Activated T-cell treated with anti-CD3 and anti-CD28 coated beads for 48 hours (primary cell): Measurements from ENCODE around the gene PIBF1.
"Not testable (repeated sequence)": the region's sequence is repeated elsewhere in the genome, so short reads cannot be mapped to it uniquely, and the experiment has no call there.

ENCODE experiments used
- DNase-seq: peaks from one replicate; pipeline ENCODE4 v3.0.0-alpha.2; 2020; ENCODE audit warnings: low read depth

PIBF1 gene

DNA sequence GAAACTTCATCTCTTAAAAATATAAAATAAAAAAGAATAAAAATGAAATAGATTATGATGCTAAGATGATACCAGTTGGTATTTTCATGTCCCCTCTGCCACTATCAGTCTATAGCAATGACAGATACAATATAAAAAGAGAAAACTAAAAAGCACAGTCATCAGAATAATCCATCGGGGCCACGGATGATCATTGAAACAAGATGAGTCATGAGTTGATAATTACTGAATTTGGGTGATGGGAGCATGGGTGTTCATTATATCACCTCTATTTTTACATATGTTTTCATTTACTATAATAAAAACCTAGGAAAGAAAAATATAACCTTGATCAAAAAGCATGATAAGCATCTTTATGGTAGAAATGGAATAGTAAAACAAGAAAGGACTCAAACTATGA, 41.1 kb downstream of the PIBF1 start:
- no peak for DNase-seq

- DNase-seq = no peak
Observed at GRCh38 chr13:72823724-72824123, 41.8 kb downstream of the PIBF1 start.

DNA sequence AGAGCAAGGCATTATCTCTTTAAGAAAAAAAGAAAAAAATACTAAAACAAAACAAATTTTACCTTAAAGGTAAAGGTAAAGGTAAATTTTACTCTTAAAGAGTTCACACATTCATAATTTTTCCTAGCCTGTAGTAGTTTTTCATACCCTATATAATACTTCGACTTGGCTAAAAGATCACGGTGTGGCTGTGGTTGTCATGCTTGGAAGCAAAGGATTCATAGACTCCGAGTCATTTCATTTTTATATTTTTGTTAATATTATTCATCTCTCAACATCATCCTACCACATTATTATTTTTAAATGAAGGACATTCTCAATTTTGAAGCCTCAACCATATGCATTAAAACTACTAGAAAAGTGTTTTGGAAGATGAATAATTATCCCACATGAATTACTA, 52.7 kb downstream of the PIBF1 start:
- no peak for DNase-seq

DNA sequence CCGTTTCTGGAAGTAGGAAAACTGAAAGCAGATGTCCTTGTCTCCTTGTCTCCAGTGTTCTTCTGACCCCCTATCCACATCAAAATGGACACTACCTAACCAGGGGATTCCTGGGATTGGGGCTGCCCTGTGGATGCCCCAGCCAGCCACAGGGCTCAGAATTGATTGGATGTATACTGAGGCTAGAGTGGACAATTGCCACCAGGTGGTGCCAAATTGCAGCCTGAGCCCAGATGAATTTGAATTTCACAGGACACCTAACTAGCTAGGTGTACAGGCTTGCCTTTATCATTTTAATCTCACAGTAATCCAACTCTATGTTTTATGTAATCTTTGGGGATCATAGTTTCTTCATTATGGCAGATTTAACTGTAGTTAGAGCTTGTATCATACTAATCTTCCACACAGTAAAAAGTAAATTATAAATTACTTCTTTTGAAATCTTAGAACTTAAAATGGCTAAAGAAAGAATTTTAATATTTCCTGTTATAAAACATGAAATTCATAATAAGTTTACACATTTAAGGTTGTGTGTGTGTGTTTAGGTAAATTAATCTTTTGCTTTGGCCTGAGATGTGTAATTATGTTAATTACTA, 58.0 kb downstream of the PIBF1 start:
- peak; percentile 15 for DNase-seq

- no peak for DNase-seq
Observed at GRCh38 chr13:72842991-72843390, 61.1 kb downstream of the PIBF1 start.

GRCh38 chr13:72845148-72845547, 63.2 kb downstream of the PIBF1 start:
- DNase-seq = not testable (repeated sequence)

DNA sequence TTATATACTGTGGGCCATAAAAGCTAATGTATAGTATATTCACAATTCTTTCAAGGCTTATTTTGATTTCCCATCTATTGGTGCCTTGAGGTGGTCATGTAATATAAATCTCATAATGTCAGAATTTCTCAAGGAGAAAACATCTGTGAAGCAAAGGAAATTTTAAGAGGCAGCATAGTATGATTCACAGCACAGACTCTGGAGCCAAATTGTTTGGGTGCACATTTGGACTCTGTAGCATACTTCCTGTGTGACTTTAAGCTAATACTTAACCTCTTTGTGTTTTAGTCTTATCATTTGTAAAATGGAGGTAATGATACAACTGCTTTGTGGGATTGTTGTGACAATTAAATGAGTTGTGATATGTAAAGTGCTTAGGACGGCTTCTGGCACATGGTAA, 67.6 kb downstream of the PIBF1 start:
- DNase-seq = no peak

DNA sequence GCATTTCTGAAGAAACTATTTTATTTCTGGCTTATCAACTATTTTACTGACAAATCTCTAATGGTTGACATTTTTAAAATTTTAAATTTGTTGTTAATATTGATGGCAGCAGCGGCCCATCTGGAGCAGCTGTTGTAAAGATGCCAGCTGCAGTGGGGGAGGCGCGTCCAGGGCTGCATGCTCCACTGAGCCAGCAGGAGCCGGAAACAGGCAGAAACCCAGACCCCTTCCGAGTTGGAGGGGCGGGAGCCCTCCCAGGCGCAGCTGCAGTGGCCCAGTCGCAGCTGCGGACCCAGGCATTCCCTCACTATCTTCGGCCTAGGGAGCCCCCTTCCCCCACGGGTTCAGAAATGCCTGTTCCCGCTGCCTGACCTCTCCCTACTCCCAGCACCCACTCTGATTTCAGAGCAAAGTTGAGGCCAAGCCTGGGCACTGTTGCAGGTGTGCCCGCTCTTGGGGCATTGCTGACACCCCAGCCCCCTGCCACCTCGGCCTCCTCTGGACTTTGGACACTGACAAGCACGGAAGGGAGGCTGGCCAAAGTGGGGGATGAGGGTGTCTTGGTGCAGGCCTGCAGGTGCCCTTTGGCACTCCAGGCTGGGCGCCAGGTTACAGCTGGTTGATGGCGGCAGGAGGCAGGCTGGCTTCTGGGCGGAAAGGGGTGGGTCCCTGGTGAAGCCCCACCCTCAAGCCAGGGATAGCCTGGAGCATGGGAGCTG, 69.2 kb downstream of the PIBF1 start:
- no peak for DNase-seq

- no peak for DNase-seq
Observed at GRCh38 chr13:72851678-72852014, 69.7 kb downstream of the PIBF1 start.

GRCh38 chr13:72852207-72852606, 70.3 kb downstream of the PIBF1 start:
- no peak for DNase-seq

DNA sequence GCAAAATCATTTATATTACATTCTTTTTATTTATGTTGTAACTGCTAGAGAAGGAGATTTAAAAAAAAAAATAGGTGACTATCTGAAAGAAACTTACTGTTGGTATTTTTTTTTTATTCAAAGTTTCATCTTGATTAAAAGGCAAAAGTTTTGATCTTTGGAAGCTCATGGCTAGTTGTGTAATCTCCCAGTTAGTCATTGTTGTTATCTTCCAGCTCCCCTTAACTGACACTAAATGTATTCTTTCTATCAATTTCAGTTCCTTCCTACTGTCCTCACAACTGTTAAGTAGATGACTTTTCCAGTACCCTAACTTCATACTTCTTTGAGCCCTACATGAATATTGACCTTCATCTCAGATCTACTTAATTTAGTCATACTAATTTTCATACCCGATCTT, 71.1 kb downstream of the PIBF1 start:
- DNase-seq = no peak

DNA sequence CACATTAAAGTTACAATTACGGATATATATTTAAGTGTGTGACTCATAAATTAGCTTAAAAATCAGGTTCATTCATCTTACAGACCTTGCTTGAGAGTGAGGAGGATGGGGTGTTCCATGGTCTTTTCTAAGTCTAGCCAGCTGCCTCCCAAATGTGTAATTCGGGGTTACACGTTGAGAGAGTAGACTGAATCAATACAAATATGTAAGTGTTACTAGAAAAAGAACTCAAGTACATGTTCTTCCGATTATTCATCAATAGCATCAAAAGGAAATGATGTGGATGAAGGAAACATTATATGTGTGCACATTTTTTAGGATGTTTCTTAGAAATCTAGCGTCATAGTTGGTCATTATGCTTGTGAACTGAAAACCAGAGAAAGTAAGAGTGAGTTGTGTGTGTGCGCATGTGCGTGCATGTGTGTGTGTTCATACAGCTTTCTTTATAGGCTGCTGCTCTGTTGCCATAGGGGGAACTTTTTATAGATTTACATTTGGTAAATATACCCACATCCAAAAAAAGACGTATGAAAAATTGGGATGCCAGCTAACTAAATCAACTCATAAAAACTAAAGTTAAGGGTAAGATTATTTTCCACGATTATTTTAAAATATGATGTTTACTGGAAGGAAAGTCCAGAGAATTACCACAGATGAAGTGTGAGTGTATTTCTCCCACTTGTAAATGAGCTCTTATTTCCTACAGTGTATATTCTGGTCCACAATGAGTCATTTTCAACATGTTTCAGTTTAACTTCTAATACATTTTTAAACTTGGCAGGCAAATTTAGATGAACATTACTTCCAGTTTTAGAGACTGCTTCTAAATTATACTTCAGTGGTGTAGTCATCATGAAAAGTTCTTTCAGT, 82.4 kb downstream of the PIBF1 start:
- no peak for DNase-seq

DNA sequence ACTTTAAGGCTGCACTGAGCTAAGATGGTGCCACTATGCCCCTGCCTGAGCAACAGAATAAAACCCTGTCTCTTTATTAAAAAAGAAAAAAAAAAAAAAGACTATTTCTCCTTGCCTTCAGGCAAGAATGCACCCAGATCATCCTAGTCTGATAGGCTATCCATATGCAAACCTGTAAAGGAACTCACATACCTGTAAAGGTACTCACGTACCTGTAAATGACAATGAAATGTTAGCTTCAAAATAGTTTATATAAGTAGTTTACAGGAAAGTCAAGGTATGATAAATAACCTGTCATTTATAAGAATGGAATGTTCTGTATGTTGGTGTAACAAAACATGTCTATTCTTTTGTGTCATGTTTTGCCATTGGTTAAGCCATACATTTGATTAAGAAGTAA, 86.3 kb downstream of the PIBF1 start:
- no peak for DNase-seq

DNA sequence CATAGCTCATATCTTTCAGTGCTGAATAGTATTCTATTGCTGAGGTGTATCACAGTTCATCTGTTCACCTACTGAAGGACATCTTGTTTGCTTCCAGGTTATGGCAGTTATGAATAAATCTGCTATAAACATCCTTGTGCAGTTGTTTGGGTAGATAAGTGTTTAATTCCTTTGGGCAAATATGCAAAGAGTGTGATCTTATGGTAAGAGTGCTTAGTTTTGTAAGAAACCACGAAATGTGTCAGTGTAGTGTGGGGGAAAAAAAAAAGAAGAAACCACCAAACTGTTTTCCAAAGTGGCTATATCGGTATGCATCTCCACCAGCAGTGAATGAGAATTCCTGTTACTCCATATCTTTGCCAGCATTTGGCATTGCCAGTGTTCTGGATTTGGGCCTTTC, 93.3 kb downstream of the PIBF1 start:
- no peak for DNase-seq

DNA sequence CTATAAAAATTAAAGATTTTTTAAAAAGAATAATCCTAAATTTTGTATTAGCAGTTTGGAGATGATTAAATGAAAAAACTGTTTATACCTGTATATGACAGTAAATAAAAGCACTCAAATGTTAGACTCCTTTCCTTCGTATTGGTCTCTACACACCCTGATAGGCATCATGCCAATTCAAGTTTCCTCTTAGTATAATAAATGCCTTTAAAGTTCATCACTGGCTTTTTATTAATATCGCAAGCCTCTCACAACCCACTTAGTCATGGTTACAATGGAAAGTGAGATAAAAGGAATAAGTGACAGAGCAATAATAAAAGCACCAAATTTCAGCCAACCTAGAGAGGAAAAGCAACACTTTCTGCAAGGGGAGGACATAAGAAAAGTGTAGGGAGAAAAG, 102.2 kb downstream of the PIBF1 start:
- DNase-seq = no peak

DNA sequence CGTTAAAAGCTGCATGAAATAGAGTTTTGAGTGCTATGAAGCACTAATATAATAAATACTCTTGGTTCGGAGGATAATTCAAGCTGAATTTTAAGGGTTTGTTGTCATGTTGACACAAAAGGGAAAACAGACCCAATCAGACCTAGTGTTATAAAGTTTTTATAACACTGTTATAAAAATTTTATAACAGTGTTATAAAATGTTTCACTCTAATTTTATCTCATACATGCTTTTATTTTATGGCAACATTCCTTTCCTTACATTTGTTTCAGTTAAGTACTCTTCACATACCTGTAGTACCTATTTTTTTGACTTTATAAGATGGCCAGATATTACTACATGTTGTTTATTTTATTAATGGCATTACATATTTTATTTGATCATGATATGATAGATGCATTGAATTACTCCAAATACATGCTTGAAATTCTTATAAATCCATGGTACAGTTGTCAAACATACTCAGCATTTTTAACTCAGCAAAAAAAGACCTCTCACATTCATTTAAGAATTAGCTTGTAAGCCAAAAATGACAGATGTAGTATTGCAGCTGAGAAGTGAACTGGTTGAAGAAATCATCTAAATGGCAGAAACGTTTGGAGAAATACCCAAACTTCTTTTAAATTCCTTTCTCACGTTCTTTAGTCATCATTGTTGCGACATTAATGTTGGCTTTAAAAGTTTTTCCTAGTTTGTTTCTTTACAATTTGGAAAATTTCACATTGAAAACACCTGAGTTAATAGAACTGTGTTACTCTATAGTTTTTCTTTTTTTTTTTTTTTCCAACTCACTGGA, 104.5 kb downstream of the PIBF1 start:
- no peak for DNase-seq

DNA sequence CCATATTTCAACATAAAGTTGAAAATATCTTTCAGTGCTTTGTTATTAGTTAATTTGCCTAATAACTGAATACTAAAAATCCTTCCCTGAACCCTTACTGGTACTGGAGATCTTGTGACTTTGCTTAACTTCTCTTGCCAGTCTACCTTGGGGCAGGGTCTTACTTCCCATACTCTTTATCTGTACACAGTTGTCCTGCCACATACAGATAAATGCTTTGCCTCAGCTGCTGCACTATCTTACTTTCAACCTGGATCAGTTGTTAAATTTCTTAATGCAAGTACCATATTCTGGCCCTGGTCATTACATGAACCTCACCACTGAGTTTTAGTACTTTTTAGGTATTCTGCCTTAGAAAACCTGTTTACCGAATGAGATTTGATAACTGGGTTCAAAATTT, 107.6 kb downstream of the PIBF1 start:
- no peak for DNase-seq

DNA sequence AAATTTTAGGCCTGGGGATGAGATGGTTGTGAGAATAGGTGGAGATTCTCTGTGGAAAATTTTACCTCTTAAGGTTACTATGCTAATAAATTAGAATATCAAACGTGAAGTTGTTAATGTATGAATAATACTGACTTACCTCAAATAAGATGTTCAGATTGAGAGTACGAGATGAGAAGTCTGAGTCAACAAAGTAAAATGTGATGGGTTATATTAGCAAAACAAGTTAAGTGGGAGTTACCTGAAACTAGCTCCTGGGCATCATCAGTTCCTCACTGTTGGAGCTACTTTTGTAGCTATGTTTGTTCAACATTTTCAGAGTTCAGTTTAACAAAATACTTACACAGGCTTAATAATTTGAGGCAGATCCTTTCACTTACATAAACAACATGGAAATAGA, 108.6 kb downstream of the PIBF1 start:
- no peak for DNase-seq

DNA sequence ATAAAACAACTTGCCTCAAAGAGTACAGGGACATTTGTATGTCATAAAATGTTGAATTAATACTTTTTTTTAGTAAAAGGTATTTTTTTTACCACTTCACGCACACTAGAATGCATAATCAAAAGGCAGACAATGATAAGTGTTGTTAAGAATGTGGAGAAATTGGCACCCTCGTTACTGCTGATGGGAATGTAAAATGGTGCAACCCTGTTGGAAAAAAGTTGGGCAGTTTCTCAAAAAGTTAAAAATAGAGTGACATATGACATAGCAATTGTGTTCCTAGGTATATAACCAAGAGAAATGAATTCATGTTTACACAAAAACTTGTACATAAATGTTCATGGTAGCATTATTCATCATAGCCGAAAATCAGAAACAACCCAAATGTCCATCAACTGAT, 109.5 kb downstream of the PIBF1 start:
- no peak for DNase-seq

- DNase-seq = no peak
Observed at GRCh38 chr13:72896869-72897268, 114.9 kb downstream of the PIBF1 start.

- DNase-seq = not testable (repeated sequence)
Observed at GRCh38 chr13:72901546-72901945, 119.6 kb downstream of the PIBF1 start.

GRCh38 chr13:72908416-72908815, 126.5 kb downstream of the PIBF1 start:
- DNase-seq = no peak
